CD4-positive, alpha-beta T cell treated with Interleukin-17A for 4 hours (primary cell): Measurements from ENCODE around the gene FGGY.
"Not testable (repeated sequence)": the region's sequence is repeated elsewhere in the genome, so short reads cannot be mapped to it uniquely, and the experiment has no call there.

Source experiments
- DNase-seq: peaks from one replicate; pipeline ENCODE4 v3.0.0-alpha.2; 2020; ENCODE audit warnings: mixed read lengths

Gene FGGY

GRCh38 chr1:59289570-59289969 lies 7.3 kb upstream of the FGGY start:
- no peak for DNase-seq

- DNase-seq, result peak; percentile 15
Measured at GRCh38 chr1:59290193-59290949, 6.5 kb upstream of the FGGY start.

- DNase-seq, result no peak
Measured at GRCh38 chr1:59291561-59291960, 5.3 kb upstream of the FGGY start.

GRCh38 chr1:59292562-59292961 lies 4.3 kb upstream of the FGGY start:
- no peak for DNase-seq

GRCh38 chr1:59293206-59293605 lies 3.7 kb upstream of the FGGY start:
- DNase-seq, result no peak

GRCh38 chr1:59293849-59294248 lies 3.0 kb upstream of the FGGY start:
- DNase-seq, result no peak

- no peak for DNase-seq
Measured at GRCh38 chr1:59294423-59294822, 2.5 kb upstream of the FGGY start.

GRCh38 chr1:59295618-59296017 lies 1.3 kb upstream of the FGGY start:
- no peak for DNase-seq

- DNase-seq, result no peak
Measured at GRCh38 chr1:59298026-59298583, 1.2 kb downstream of the FGGY start.

- DNase-seq, result no peak
Measured at GRCh38 chr1:59298710-59299346, 1.9 kb downstream of the FGGY start.

- DNase-seq, result not testable (repeated sequence)
Measured at GRCh38 chr1:59299670-59300069, 2.8 kb downstream of the FGGY start.

GRCh38 chr1:59302297-59302696 lies 5.4 kb downstream of the FGGY start:
- DNase-seq, result no peak

GRCh38 chr1:59302871-59303270 lies 6.0 kb downstream of the FGGY start:
- DNase-seq, result no peak

GRCh38 chr1:59305188-59305587 lies 8.3 kb downstream of the FGGY start:
- DNase-seq, result no peak

- no peak for DNase-seq
Measured at GRCh38 chr1:59307591-59307990, 10.7 kb downstream of the FGGY start.

GRCh38 chr1:59308839-59309238 lies 11.9 kb downstream of the FGGY start:
- DNase-seq, result no peak

GRCh38 chr1:59309392-59309791 lies 12.5 kb downstream of the FGGY start:
- DNase-seq, result no peak

- no peak for DNase-seq
Measured at GRCh38 chr1:59309795-59310548, 13.1 kb downstream of the FGGY start.

GRCh38 chr1:59310549-59311250 lies 13.8 kb downstream of the FGGY start:
- DNase-seq, result no peak

GRCh38 chr1:59314776-59315528 lies 18.1 kb downstream of the FGGY start:
- DNase-seq, result no peak

- DNase-seq, result no peak
Measured at GRCh38 chr1:59315529-59316463, 18.9 kb downstream of the FGGY start.
